Skeletal muscle tissue (tissue), 4 donors: Measurements from ENCODE around the gene WNT7A. TPM values are rescaled to one million over a fixed set of nuclear protein-coding genes. Genes with fewer than 3 reads are reported as not detected.

Source experiments
- H3K27ac ChIP-seq: one replicate; pipeline ENCODE4 v1.7.0; 2013; ENCODE audit warnings: mild to moderate bottlenecking, low read depth, low read length, inconsistent platforms
- H3K27me3 ChIP-seq, 3 donors: one replicate each; pipeline ENCODE4 v1.7.0; 2013; ENCODE audit warnings: low read length in 3 of 3; ENCODE audit not compliant: control insufficient read depth in 3 of 3, insufficient read depth in 3 of 3
- H3K36me3 ChIP-seq, 3 donors: one replicate each; pipeline ENCODE4 v1.7.0; 2013; ENCODE audit warnings: low read length in 3 of 3; ENCODE audit not compliant: control insufficient read depth in 3 of 3, insufficient read depth in 3 of 3
- H3K4me1 ChIP-seq, 3 donors: one replicate each; pipeline ENCODE4 v1.7.0; 2013; ENCODE audit warnings: low read length in 3 of 3, mild to moderate bottlenecking in 3 of 3; ENCODE audit not compliant: control insufficient read depth in 3 of 3, insufficient read depth in 3 of 3
- H3K4me3 ChIP-seq, 3 donors: one replicate each; pipeline ENCODE4 v1.7.0; 2013; ENCODE audit warnings: low read length in 3 of 3
- H3K9ac ChIP-seq, 3 donors: one replicate each; pipeline ENCODE4 v1.7.0; 2013; ENCODE audit warnings: low read length in 3 of 3, mild to moderate bottlenecking in 3 of 3, moderate library complexity in 2 of 3, low read depth in 1 of 3
- H3K9me3 ChIP-seq, 3 donors: one replicate each; pipeline ENCODE4 v1.7.0; 2013; ENCODE audit warnings: low read length in 3 of 3; ENCODE audit not compliant: control insufficient read depth in 3 of 3
- total RNA-seq: library from RNA; depleted of rRNA; stranded (reverse); fragments of >200 nt; gene quantifications from one replicate; pipeline ENCODE4 v1.2.3, GENCODE V29; 2014
- donor health status: Osteomylitis.

The WNT7A gene
- total RNA-seq, 1 donor from 2014 or later = not detected

- no peaks in the 10 kb centered on the region for H3K36me3 ChIP-seq
- no peak overlapping the region for H3K4me3 ChIP-seq
- H3K4me1 ChIP-seq = no peaks in the 10 kb centered on the region
- peak overlapping the region in 1 of 3 donors; percentile 33 for H3K9ac ChIP-seq
- peaks cover 23 to 44% (median 43%) of the 10 kb centered on the region in 3 donors for H3K27me3 ChIP-seq
- H3K27ac ChIP-seq = no peak overlapping the region
- H3K9me3 ChIP-seq = no peaks in the 10 kb centered on the region
Measured at GRCh38 chr3:13792512-13793371, 87.1 kb downstream of the WNT7A start.

- Histone ChIP-seq H3K9ac (no peak overlapping the region), H3K36me3 (no peaks in the 10 kb centered on the region), H3K4me3 (no peak overlapping the region), H3K9me3 (no peaks in the 10 kb centered on the region), H3K27me3 (peaks cover 23 to 44% (median 43%) of the 10 kb centered on the region in 3 donors), H3K4me1 (no peaks in the 10 kb centered on the region), H3K27ac (no peak overlapping the region)
Measured at GRCh38 chr3:13792051-13792490, 87.8 kb downstream of the WNT7A start.

GRCh38 chr3:13791198-13792050 is 88.4 kb downstream of the WNT7A start:
- H3K4me1 ChIP-seq = no peaks in the 10 kb centered on the region

GRCh38 chr3:13790376-13791197 is 89.3 kb downstream of the WNT7A start:
- Histone ChIP-seq H3K4me3 (no peak overlapping the region), H3K36me3 (no peaks in the 10 kb centered on the region), H3K27me3 (peaks cover 23 to 45% (median 38%) of the 10 kb centered on the region in 3 donors), H3K9ac (no peak overlapping the region), H3K4me1 (no peaks in the 10 kb centered on the region), H3K27ac (no peak overlapping the region), H3K9me3 (peaks cover 0 to 2% (median 0%) of the 10 kb centered on the region in 3 donors)

More at GRCh38 chr3:13791198-13792050, 88.4 kb downstream of the WNT7A start:
- peaks cover 23 to 44% (median 43%) of the 10 kb centered on the region in 3 donors for H3K27me3 ChIP-seq
- no peak overlapping the region for H3K4me3 ChIP-seq
- H3K9ac ChIP-seq = no peak overlapping the region
- H3K36me3 ChIP-seq = no peaks in the 10 kb centered on the region
- H3K27ac ChIP-seq = no peak overlapping the region
- peaks cover 0 to under 1% (median 0%) of the 10 kb centered on the region in 3 donors for H3K9me3 ChIP-seq

- no peaks in the 10 kb centered on the region for H3K4me1 ChIP-seq
- no peaks in the 10 kb centered on the region for H3K36me3 ChIP-seq
- H3K9ac ChIP-seq = no peak overlapping the region
- peaks cover 0 to 2% (median 0%) of the 10 kb centered on the region in 3 donors for H3K9me3 ChIP-seq
- H3K27ac ChIP-seq = no peak overlapping the region
- no peak overlapping the region for H3K4me3 ChIP-seq
- peaks cover 31 to 47% (median 46%) of the 10 kb centered on the region in 3 donors for H3K27me3 ChIP-seq
Measured at GRCh38 chr3:13788522-13789424, 91.1 kb downstream of the WNT7A start.

- H3K36me3 ChIP-seq = no peaks in the 10 kb centered on the region
- peaks cover 0 to 2% (median 0%) of the 10 kb centered on the region in 3 donors for H3K4me1 ChIP-seq
- no peak overlapping the region for H3K9ac ChIP-seq
- peaks cover 0 to 2% (median 0%) of the 10 kb centered on the region in 3 donors for H3K9me3 ChIP-seq
- H3K27ac ChIP-seq = no peak overlapping the region
- H3K27me3 ChIP-seq = peaks cover 20 to 44% (median 38%) of the 10 kb centered on the region in 3 donors
- no peak overlapping the region for H3K4me3 ChIP-seq
Measured at GRCh38 chr3:13787533-13788132, 92.2 kb downstream of the WNT7A start.

- no peak overlapping the region for H3K27ac ChIP-seq
- H3K27me3 ChIP-seq = peaks cover 14 to 38% (median 35%) of the 10 kb centered on the region in 3 donors
- no peak overlapping the region for H3K4me3 ChIP-seq
- no peaks in the 10 kb centered on the region for H3K36me3 ChIP-seq
- H3K4me1 ChIP-seq = peaks cover 3 to 9% (median 5%) of the 10 kb centered on the region in 3 donors
- H3K9ac ChIP-seq = no peak overlapping the region
- peaks cover 0 to 2% (median 0%) of the 10 kb centered on the region in 3 donors for H3K9me3 ChIP-seq
Measured at GRCh38 chr3:13786811-13787210, 93.1 kb downstream of the WNT7A start.

GRCh38 chr3:13785853-13786436 is 93.9 kb downstream of the WNT7A start:
- peaks cover 5 to 9% (median 6%) of the 10 kb centered on the region in 3 donors for H3K4me1 ChIP-seq
- H3K27me3 ChIP-seq = peaks cover 19 to 40% (median 38%) of the 10 kb centered on the region in 3 donors

More at GRCh38 chr3:13785853-13786436, 93.9 kb downstream of the WNT7A start:
- no peak overlapping the region for H3K27ac ChIP-seq
- no peaks in the 10 kb centered on the region for H3K36me3 ChIP-seq
- H3K9ac ChIP-seq = no peak overlapping the region
- H3K9me3 ChIP-seq = peaks cover 0 to 2% (median 0%) of the 10 kb centered on the region in 3 donors
- H3K4me3 ChIP-seq = no peak overlapping the region
